NCI-H460 (cell line): ENCODE results near the gene SMURF2. TPM values are rescaled to one million over a fixed set of nuclear protein-coding genes. Genes with fewer than 3 reads are reported as not detected.
"Not testable (repeated sequence)": the region's sequence is repeated elsewhere in the genome, so short reads cannot be mapped to it uniquely, and the experiment has no call there.

Source experiments
- DNase-seq: peaks from one replicate; pipeline ENCODE4 v3.0.0-alpha.2; 2016; ENCODE audit warnings: low read depth; ENCODE audit errors: extremely low read depth
- total RNA-seq: library from RNA; depleted of rRNA; stranded (reverse); fragments of >200 nt; shearing (Covaris generic); gene quantifications from 2 replicates; pipeline ENCODE4 v1.2.3, GENCODE V29; 2014

SMURF2 gene
- total RNA-seq, 1 experiment from 2014 or later = 11.0 TPM

- DNase-seq = no peak
These were observed 62.9 kb downstream of the SMURF2 start for GRCh38 chr17:64599187-64599676.

GRCh38 chr17:64598672-64599071, 63.4 kb downstream of the SMURF2 start:
- DNase-seq = no peak

GRCh38 chr17:64596988-64597387, 65.1 kb downstream of the SMURF2 start:
- DNase-seq = no peak

- no peak for DNase-seq
These were observed 65.7 kb downstream of the SMURF2 start for GRCh38 chr17:64596439-64596838.

- no peak for DNase-seq
These were observed 70.2 kb downstream of the SMURF2 start for GRCh38 chr17:64591944-64592343.

GRCh38 chr17:64585146-64585545, 77.0 kb downstream of the SMURF2 start:
- no peak for DNase-seq

- no peak for DNase-seq
These were observed 79.1 kb downstream of the SMURF2 start for GRCh38 chr17:64583038-64583437.

GRCh38 chr17:64580384-64581315, 81.5 kb downstream of the SMURF2 start:
- DNase-seq = no peak

- DNase-seq = no peak
These were observed 82.2 kb downstream of the SMURF2 start for GRCh38 chr17:64579917-64580316.

GRCh38 chr17:64577025-64577424, 85.1 kb downstream of the SMURF2 start:
- DNase-seq = not testable (repeated sequence)

- DNase-seq = no peak
These were observed 86.7 kb downstream of the SMURF2 start for GRCh38 chr17:64575431-64575830.

- no peak for DNase-seq
These were observed 87.5 kb downstream of the SMURF2 start for GRCh38 chr17:64574646-64575045.

- no peak for DNase-seq
These were observed 88.9 kb downstream of the SMURF2 start for GRCh38 chr17:64573214-64573613.

GRCh38 chr17:64572682-64573154, 89.4 kb downstream of the SMURF2 start:
- DNase-seq = peak; percentile 4

GRCh38 chr17:64571746-64572145, 90.4 kb downstream of the SMURF2 start:
- DNase-seq = no peak

GRCh38 chr17:64565563-64565962, 96.5 kb downstream of the SMURF2 start:
- no peak for DNase-seq

- no peak for DNase-seq
These were observed 98.0 kb downstream of the SMURF2 start for GRCh38 chr17:64564098-64564497.

GRCh38 chr17:64555281-64555680, 106.8 kb downstream of the SMURF2 start:
- DNase-seq = no peak

- DNase-seq = no peak
These were observed 108.0 kb downstream of the SMURF2 start for GRCh38 chr17:64554028-64554637.

- no peak for DNase-seq
These were observed 110.6 kb downstream of the SMURF2 start for GRCh38 chr17:64551461-64551860.

GRCh38 chr17:64547319-64547718, 114.8 kb downstream of the SMURF2 start:
- no peak for DNase-seq

GRCh38 chr17:64546716-64547115, 115.4 kb downstream of the SMURF2 start:
- no peak for DNase-seq
